SIG-M5 (cell line): ENCODE measurements around the gene COL2A1.

Experiments used
- DNase-seq: peaks from one replicate; lab custom pipeline; 2025; lab: John Stamatoyannopoulos, UW

Gene COL2A1

DNA sequence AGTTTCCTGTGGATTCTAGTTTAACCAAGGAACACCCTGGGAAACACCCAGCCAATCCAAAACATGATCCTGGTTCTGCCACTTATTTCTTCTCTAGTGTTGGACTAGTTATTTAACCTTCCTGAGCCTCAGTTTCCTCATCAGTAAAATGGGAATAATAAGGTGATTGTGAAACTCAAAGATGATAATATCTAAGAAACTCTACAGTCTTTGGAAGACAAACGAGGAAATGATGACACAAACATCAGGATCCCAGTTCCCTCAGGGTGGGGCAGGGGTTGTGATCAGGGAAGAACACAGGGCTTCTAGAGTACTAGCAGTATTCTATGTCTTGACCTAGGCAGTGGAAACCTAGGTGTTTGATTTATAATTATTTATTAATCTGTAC is 58.9 kb downstream of the COL2A1 start:
- DNase-seq, result no peak

DNA sequence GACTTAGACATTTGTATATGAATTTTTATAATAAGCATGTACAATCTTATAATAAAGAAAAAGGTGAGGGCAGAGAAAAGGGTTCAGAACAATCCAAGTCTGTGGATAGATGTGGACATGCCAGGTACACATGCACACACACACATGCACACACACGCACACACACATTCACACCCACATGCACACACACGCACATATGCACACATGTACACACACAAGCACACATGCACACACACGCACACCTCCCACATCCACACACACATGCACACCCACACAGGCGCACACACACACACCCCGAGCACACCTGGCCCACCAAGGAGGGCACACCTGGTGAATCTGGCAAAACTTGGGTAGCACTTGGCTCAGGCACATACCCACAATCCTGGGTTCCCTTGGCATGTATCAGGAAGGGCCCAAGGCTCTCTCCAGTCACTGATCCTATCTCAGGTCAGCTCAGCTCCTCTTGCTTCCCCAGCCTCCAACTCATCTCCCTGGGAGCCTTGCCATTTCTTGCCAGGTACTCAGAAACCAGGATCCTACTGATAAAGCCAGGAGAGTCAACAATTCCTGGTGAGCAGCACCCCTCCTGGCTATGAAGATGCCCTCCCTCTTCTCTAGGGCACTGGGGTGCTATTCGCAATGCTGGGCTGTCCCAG is 59.5 kb downstream of the COL2A1 start:
- DNase-seq, result no peak

GRCh38 chr12:47943623-47944340 is 60.5 kb downstream of the COL2A1 start:
- DNase-seq, result no peak

DNA sequence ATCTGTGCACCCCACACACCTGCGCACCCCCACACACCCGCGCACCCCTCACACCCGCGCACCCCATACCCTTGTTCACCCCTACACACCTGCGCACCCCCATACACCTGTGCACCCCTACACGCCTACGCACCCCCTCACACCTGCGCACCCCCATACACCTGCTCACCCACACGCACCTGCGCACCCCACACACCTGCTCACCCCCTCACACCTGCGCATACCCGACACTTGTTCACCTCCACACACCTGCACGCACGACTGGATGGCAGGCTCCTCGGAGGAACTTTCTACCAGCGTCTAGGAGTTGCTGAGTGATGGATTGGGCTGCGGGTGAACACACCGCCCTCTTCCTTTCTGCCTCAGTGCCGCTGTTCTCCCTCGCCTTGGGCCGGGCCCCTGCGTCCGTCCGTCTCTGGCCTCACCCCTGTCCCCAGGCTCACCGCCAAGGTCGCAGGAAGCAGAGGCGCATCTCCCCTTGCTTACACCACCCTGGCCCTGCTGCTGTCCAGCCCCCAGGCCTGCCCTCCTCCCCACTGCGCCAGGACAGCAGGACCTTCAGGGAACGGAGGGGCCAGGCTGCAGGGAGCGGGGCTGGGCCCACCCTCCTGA is 61.6 kb downstream of the COL2A1 start:
- no peak for DNase-seq

GRCh38 chr12:47941871-47942613 is 62.2 kb downstream of the COL2A1 start:
- no peak for DNase-seq

DNA sequence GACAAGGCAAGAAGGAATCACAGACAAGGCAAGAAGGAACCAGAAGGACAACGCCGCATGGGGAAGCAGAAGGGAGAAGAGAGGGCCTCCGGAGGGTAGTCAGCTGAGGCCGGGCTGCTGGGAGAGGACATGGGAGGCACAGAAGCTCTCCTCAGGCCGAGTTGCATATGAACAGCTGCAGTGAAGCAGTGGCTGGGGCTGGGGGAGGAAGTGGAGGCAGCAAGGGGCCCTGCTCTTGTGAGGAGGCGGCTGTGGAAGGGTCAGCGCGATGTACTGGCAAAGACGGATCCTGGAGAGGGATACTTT is 62.8 kb downstream of the COL2A1 start:
- DNase-seq, result no peak

DNA sequence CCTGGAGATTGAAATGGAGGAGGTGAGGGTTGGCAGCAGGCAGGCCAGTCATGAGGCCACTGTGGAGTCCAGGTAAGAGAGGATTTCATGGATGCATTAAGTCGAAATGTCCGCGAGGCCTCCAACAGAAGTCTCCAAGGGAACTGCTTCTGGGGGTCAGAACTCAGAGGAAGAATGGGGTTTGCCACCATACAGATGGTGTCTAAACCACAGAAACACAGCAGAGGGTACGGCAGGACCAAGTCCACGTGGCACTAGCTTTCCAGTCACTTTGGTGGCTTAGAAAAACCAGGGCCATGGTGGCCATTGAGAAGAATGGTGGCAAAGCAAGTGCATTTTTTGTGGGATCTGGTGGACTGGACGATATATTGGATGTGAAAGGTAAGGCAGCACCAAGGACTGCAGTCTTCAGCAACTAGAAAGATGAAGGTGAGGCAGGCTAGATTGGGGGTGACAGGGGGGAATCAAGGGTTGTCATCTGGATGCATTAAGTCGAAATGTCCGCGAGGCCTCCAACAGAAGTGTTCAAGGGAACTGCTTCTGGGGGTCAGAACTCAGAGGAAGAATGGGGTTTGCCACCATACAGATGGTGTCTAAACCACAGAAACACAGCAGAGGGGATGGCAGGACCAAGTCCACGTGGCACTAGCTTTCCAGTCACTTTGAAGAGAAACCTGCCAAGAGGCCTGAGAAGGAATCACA is 63.4 kb downstream of the COL2A1 start:
- no peak for DNase-seq

DNA sequence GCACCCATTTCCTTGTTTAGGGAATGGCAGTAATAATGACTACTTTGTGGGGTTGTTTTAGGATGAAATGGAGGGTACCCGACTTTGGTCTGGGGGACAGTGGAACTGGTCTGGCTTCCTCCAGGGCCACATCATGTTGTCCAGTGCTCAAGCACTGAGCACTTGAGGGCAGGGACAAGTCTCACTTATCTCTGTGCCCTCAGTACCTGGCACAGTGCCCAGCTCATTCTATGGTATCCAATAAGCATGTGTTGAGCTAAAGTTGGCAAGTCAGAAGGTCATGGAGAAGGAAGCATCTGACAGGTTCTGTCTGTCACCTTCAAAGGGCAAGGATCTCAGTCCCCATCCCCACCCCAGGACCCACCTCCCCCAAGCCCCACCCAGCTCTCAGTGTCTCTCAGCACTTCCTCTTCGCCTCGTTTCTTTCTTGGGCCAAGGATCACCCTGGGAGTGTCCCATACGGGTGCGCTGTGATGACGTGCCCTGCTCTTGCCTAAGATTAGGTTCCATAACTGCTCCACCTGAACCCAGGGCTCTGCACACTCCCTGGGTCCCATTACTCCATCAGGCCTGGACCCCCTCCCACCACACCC is 65.2 kb downstream of the COL2A1 start:
- no peak for DNase-seq

- no peak for DNase-seq
Observed at GRCh38 chr12:47938594-47938993, 65.7 kb downstream of the COL2A1 start.

- no peak for DNase-seq
Observed at GRCh38 chr12:47938093-47938492, 66.2 kb downstream of the COL2A1 start.

- no peak for DNase-seq
Observed at GRCh38 chr12:47935184-47935583, 69.1 kb downstream of the COL2A1 start.

- DNase-seq, result no peak
Observed at GRCh38 chr12:47931187-47931586, 73.1 kb downstream of the COL2A1 start.

GRCh38 chr12:47930634-47931033 is 73.6 kb downstream of the COL2A1 start:
- no peak for DNase-seq

- no peak for DNase-seq
Observed at GRCh38 chr12:47927346-47927745, 76.9 kb downstream of the COL2A1 start.
